GM19455 (cell line): Measurements from ENCODE around the gene TULP4.
A peak's percentile ranks its signal among the peaks of the same experiment; 100 is the strongest.
"Not testable (repeated sequence)": the region's sequence is repeated elsewhere in the genome, so short reads cannot be mapped to it uniquely, and the experiment has no call there.

Experiments
- ATAC-seq: cut with Tn5 transposase; IDR thresholded peaks from one replicate; pipeline ENCODE4 v1.9.1; 2021; ENCODE audit not compliant: unreplicated experiment

TULP4 gene

GRCh38 chr6:158518191-158519127 lies 206.2 kb downstream of the TULP4 start:
- peak; percentile 77 for ATAC-seq

- no peak for ATAC-seq
Measured at GRCh38 chr6:158519300-158519699, 207.0 kb downstream of the TULP4 start.

- no peak for ATAC-seq
Measured at GRCh38 chr6:158519761-158520160, 207.5 kb downstream of the TULP4 start.

- ATAC-seq: not testable (repeated sequence)
Measured at GRCh38 chr6:158520975-158521374, 208.7 kb downstream of the TULP4 start.

- ATAC-seq: no peak
Measured at GRCh38 chr6:158521759-158522158, 209.5 kb downstream of the TULP4 start.

- ATAC-seq: no peak
Measured at GRCh38 chr6:158522616-158523015, 210.4 kb downstream of the TULP4 start.

GRCh38 chr6:158524311-158524710 lies 212.0 kb downstream of the TULP4 start:
- no peak for ATAC-seq

- ATAC-seq: not testable (repeated sequence)
Measured at GRCh38 chr6:158527858-158528257, 215.6 kb downstream of the TULP4 start.

GRCh38 chr6:158528826-158529225 lies 216.6 kb downstream of the TULP4 start:
- no peak for ATAC-seq

- ATAC-seq: no peak
Measured at GRCh38 chr6:158529629-158530028, 217.4 kb downstream of the TULP4 start.

GRCh38 chr6:158531566-158531965 lies 219.3 kb downstream of the TULP4 start:
- no peak for ATAC-seq

- no peak for ATAC-seq
Measured at GRCh38 chr6:158531970-158532369, 219.7 kb downstream of the TULP4 start.

GRCh38 chr6:158536084-158536890 lies 224.0 kb downstream of the TULP4 start:
- ATAC-seq: no peak

- ATAC-seq: no peak
Measured at GRCh38 chr6:158536891-158537798, 224.9 kb downstream of the TULP4 start.

- no peak for ATAC-seq
Measured at GRCh38 chr6:158538741-158539140, 226.5 kb downstream of the TULP4 start.

GRCh38 chr6:158539413-158539812 lies 227.1 kb downstream of the TULP4 start:
- ATAC-seq: no peak

GRCh38 chr6:158539881-158540280 lies 227.6 kb downstream of the TULP4 start:
- ATAC-seq: no peak

- ATAC-seq: no peak
Measured at GRCh38 chr6:158543606-158544185, 231.4 kb downstream of the TULP4 start.

- no peak for ATAC-seq
Measured at GRCh38 chr6:158544428-158544827, 232.2 kb downstream of the TULP4 start.
